ENCODE results near the gene SCARB1. TPM values are rescaled to one million over a fixed set of nuclear protein-coding genes. Genes with fewer than 3 reads are reported as not detected.

Gene SCARB1
- total and polyA plus RNA-seq, 2 of the 13 experiments (the other 11 are each of a cell fraction or from before 2014, with no cell fraction given), result 63.4 to 160 TPM

GRCh38 chr12:124852329-124852831, 11.3 kb downstream of the SCARB1 start (continued):
- TF ChIP-seq IKZF4 (CRISPR knock-in tag; IDR thresholded peaks at IDR 0.05; ENCODE audit: borderline replicate concordance, low read depth, not compliant biosample characterization), result no peak
- peak; percentile 83 for TF ChIP-seq HINFP (CRISPR knock-in tag; IDR thresholded peaks at IDR 0.05; ENCODE audit: low read depth)
- TF ChIP-seq ZNF468 (CRISPR knock-in tag; IDR thresholded peaks at IDR 0.05), result no peak
- peak; percentile 94 for TF ChIP-seq ZNF280D (CRISPR knock-in tag; IDR thresholded peaks at IDR 0.05)
- peak; percentile 80 for TF ChIP-seq FOXP4 (CRISPR knock-in tag; IDR thresholded peaks at IDR 0.05)
- TF ChIP-seq SNAI1 (CRISPR knock-in tag; IDR thresholded peaks at IDR 0.05; ENCODE audit: borderline replicate concordance), result no peak
- TF ChIP-seq ZNF556 (CRISPR knock-in tag; IDR thresholded peaks at IDR 0.05; ENCODE audit: borderline replicate concordance), result peak; percentile 61; the same call in 1 of the 2 replicates
- TF ChIP-seq ZNF24 (IDR thresholded peaks at IDR 0.05), result no peak
- peak; percentile 98 for TF ChIP-seq SKIL (CRISPR knock-in tag; IDR thresholded peaks at IDR 0.05; ENCODE audit: borderline replicate concordance)
- TF ChIP-seq PHF21A (CRISPR knock-in tag; IDR thresholded peaks at IDR 0.05), result peak; percentile 95
- no peak for TF ChIP-seq SOX6 (IDR thresholded peaks at IDR 0.05)
- peak; percentile 91 for TF ChIP-seq SOX6 (CRISPR knock-in tag; IDR thresholded peaks at IDR 0.05)
- TF ChIP-seq POGK (CRISPR knock-in tag; conservative IDR thresholded peaks at IDR 0.05), result peak; percentile 78; the same call in 1 of the 2 replicates
- TF ChIP-seq ZNF333 (CRISPR knock-in tag; IDR thresholded peaks at IDR 0.05; ENCODE audit: borderline replicate concordance), result 0 out of 2 replicates have a peak, but pooled peaks have one; percentile 23
- no peak for TF ChIP-seq RFX3 (CRISPR knock-in tag; IDR thresholded peaks at IDR 0.05)
- TF ChIP-seq REPIN1 (CRISPR knock-in tag; IDR thresholded peaks at IDR 0.05; ENCODE audit: borderline replicate concordance, low read depth), result no peak; the same call in 1 of the 2 replicates
- TF ChIP-seq MTA3 (CRISPR knock-in tag; IDR thresholded peaks at IDR 0.05), result no peak
- TF ChIP-seq KAT8 (CRISPR knock-in tag; IDR thresholded peaks at IDR 0.05), result peak; percentile 76
- no peak for TF ChIP-seq HNRNPLL (IDR thresholded peaks at IDR 0.05; ENCODE audit: low read depth, low read length, poor library complexity, severe bottlenecking)
